AG04449 (cell line): ENCODE results near the gene KLHDC8B.
A peak's percentile ranks its signal among the peaks of the same experiment; 100 is the strongest.

ENCODE experiments used
- CTCF ChIA-PET: fragments of 350-600 bp; formaldehyde crosslinking; extraction: SDS; loops from one replicate; lab custom pipeline; 2021; ENCODE audit warnings: antibody characterized with exemption; lab: Yijun Ruan, JAX
- POLR2A ChIA-PET: fragments of 400-600, 350-600 bp; formaldehyde crosslinking; extraction: SDS; loops from one replicate; lab custom pipeline; 2020; ENCODE audit warnings: antibody characterized with exemption, inconsistent platforms; lab: Yijun Ruan, JAX
- DNase-seq: peaks from one replicate; pipeline ENCODE4 v3.0.0-alpha.2; 2010; ENCODE audit warnings: low read depth, low spot score
- H3K4me3 ChIP-seq: 2 replicates; pipeline ENCODE4 v1.5.1; 2011; ENCODE audit warnings: low read depth, mild to moderate bottlenecking, control low read depth, low read length
- CTCF ChIP-seq: IDR thresholded peaks from one replicate; pipeline ENCODE4 v1.5.1; 2011; ENCODE audit warnings: mild to moderate bottlenecking, moderate library complexity, low read length, control low read depth, inconsistent platforms; ENCODE audit not compliant: insufficient read depth; ENCODE audit errors: missing control alignments

The KLHDC8B gene

GRCh38 chr3:49132437-49133225, 38.8 kb upstream of the KLHDC8B start, which contains the start of gene LAMB2:
LAMB2 (minus strand) TSS chr3:49133050; CDS start chr3:49132867, 183 bp downstream.
- peak; percentile 56 for DNase-seq
- ChIA-PET CTCF (interaction anchor here (0.8 to 1.7 kb wide), 4 partner anchors 11 to 54 kb away, joined by 3 to 7 read pairs (median 4); partner anchors contain the start of gene KLHDC8B), POLR2A (interaction anchor here (0.9 to 2.6 kb wide), 8 partner anchors 8 to 111 kb away, joined by 3 to 31 read pairs (median 6); partner anchors contain the start of genes IMPDH2, KLHDC8B, NDUFAF3 and QRICH1)
- TF ChIP-seq CTCF = peak; percentile 28
- H3K4me3 ChIP-seq = peak within 1 kb of the TSS; percentile 95

- POLR2A ChIA-PET = interaction anchor here (0.5 to 2.6 kb wide), 8 partner anchors 8 to 116 kb away, joined by 3 to 31 read pairs (median 5); partner anchors contain the start of genes KLHDC8B, NDUFAF3, QRICH1 and USP19
- CTCF ChIA-PET = interaction anchor here (0.9 to 1.7 kb wide), 4 partner anchors 12 to 41 kb away, joined by 3 to 7 read pairs (median 4); partner anchors contain the start of genes KLHDC8B and QRICH1
- peak; percentile 59 for DNase-seq
- TF ChIP-seq CTCF = no peak
- H3K4me3 ChIP-seq = peak overlapping the region; percentile 95
Measured at GRCh38 chr3:49133226-49133951, 38.0 kb upstream of the KLHDC8B start.

GRCh38 chr3:49134471-49135265, 36.7 kb upstream of the KLHDC8B start:
- ChIA-PET POLR2A (no interaction called here), CTCF (no interaction called here)
- DNase-seq = no peak

DNA sequence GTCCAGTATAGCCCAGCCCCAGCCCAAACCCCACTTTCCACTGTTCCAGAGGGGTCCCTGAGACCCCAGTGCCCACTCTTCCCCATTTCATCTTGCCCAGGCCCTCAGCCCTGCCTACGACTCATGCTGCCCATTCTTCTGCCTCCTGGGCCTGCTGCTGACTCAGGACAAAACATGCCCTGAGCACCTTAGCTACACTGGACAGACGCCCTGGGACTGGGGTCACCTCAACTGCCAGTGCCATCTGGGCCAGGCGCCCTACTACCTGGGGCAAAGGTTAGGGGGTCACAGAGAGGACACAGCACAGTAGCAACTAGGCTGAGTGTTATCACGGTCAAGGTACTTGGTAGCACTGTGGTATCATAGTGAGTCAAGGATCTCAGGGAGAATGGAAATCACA, 35.9 kb upstream of the KLHDC8B start:
- TF ChIP-seq CTCF = no peak
- no peak overlapping the region for H3K4me3 ChIP-seq
- POLR2A ChIA-PET = no interaction called here
- DNase-seq = no peak
- CTCF ChIA-PET = interaction anchor here (0.9 to 1.0 kb wide), 2 partner anchors 36 to 314 kb away, joined by 3 read pairs; partner anchors contain the start of gene KLHDC8B

More at GRCh38 chr3:49134471-49135265, 36.7 kb upstream of the KLHDC8B start:
- no peak overlapping the region; the same call in 1 of the 2 replicates for H3K4me3 ChIP-seq
- TF ChIP-seq CTCF = no peak

DNA sequence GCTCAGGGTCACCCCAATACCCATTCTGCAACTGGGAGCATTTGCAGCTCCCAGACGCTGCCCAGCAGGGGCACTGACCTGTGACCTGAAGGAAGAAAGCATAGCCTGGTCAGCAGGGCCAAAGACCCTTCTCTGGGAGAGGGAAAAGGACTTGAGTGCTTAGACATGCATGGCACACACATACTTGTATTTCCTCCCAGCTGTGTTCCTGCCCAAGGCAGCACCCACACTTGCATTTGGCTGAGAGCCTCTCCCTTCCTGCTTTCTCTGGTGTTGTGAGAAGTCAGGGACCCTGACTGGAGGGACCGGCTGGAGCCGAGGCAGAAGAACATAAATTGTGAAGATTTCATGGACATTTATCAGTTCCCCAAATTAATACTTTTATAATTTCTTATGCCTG, 31.3 kb upstream of the KLHDC8B start:
- POLR2A ChIA-PET = no interaction called here
- TF ChIP-seq CTCF = no peak
- CTCF ChIA-PET = interaction anchor here (2.3 kb wide), 1 partner anchor 30 kb away, joined by 6 read pairs; no protein-coding TSS in a partner anchor
- no peak overlapping the region for H3K4me3 ChIP-seq
- DNase-seq = no peak
